ENCODE data around the gene ELOVL5. TPM values are rescaled to one million over a fixed set of nuclear protein-coding genes. Genes with fewer than 3 reads are reported as not detected.
"Not testable (repeated sequence)": the region's sequence is repeated elsewhere in the genome, so short reads cannot be mapped to it uniquely, and the experiment has no call there.

ELOVL5 gene
- total RNA-seq, 1 donor from 2014 or later: 52.8 TPM

DNA sequence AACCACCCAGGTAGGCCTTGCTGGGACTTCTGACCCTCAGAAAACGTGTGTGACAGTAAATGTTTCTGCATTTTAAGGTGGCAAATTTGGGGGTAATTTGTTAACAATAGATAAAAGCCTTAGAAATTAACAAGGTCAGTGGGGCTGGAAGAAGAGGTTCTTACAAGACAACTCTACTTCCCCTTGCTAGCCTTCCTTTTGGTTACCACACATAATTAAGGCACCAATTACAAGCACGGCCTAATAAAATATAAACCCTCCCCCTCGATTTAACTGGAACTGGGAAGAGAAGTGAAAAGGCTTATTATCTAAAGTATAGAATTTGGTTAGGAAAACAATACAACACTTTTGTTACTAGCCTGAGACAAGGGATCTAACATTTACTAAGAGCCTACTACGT is 38.8 kb downstream of the ELOVL5 start:
- no peaks in the 10 kb centered on the region for H3K9me3 ChIP-seq (ENCODE audit: insufficient read depth, low read depth, low read length)
- TF ChIP-seq, protein P1, sequence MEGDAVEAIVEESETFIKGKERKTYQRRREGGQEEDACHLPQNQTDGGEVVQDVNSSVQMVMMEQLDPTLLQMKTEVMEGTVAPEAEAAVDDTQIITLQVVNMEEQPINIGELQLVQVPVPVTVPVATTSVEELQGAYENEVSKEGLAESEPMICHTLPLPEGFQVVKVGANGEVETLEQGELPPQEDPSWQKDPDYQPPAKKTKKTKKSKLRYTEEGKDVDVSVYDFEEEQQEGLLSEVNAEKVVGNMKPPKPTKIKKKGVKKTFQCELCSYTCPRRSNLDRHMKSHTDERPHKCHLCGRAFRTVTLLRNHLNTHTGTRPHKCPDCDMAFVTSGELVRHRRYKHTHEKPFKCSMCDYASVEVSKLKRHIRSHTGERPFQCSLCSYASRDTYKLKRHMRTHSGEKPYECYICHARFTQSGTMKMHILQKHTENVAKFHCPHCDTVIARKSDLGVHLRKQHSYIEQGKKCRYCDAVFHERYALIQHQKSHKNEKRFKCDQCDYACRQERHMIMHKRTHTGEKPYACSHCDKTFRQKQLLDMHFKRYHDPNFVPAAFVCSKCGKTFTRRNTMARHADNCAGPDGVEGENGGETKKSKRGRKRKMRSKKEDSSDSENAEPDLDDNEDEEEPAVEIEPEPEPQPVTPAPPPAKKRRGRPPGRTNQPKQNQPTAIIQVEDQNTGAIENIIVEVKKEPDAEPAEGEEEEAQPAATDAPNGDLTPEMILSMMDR (IDR thresholded peaks at IDR 0.05; ENCODE audit: insufficient read depth, low read depth, low read length): no peak
- TF ChIP-seq EZH2 (IDR thresholded peaks at IDR 0.05; ENCODE audit: insufficient read depth, low read length): no peak
- DNase-seq (ENCODE audit: low read depth) (no peak), FAIRE-seq (no peak)
- no peaks in the 10 kb centered on the region for H3K36me3 ChIP-seq (ENCODE audit: insufficient read depth, low read length)
- peaks cover 70% of the 10 kb centered on the region for H4K20me1 ChIP-seq (ENCODE audit: insufficient read depth, low read length)
- H3K27me3 ChIP-seq (ENCODE audit: insufficient read depth, low read length): no peaks in the 10 kb centered on the region
- H3K4me1 Mint-ChIP-seq (ENCODE audit: low read depth, unreplicated experiment): peaks cover 18% of the 10 kb centered on the region
- H3K79me2 ChIP-seq (ENCODE audit: insufficient read depth, low read length): peaks cover 86% of the 10 kb centered on the region
- no peak overlapping the region for H3K4me3 ChIP-seq (ENCODE audit: insufficient read depth, low read depth, low read length)
- H3K9ac ChIP-seq (ENCODE audit: low read length): no peak overlapping the region
- H3K27me3 Mint-ChIP-seq (ENCODE audit: low read depth, unreplicated experiment): no peaks in the 10 kb centered on the region
- H3K4me1 ChIP-seq (ENCODE audit: insufficient read depth, low read length): peaks cover 10% of the 10 kb centered on the region
- H3K4me2 ChIP-seq (ENCODE audit: low read length): no peak overlapping the region
- H3K36me3 Mint-ChIP-seq (ENCODE audit: low read depth, unreplicated experiment): peaks cover 2% of the 10 kb centered on the region
- no peak overlapping the region for H2AFZ ChIP-seq (ENCODE audit: low read depth, low read length)
- no peak overlapping the region for H3K27ac Mint-ChIP-seq (ENCODE audit: unreplicated experiment)
- no peak overlapping the region for H3K4me3 Mint-ChIP-seq (ENCODE audit: unreplicated experiment)
- no peak overlapping the region for H3K27ac ChIP-seq (ENCODE audit: low read depth, low read length)
- H3K9me3 Mint-ChIP-seq (ENCODE audit: unreplicated experiment): no peaks in the 10 kb centered on the region

DNA sequence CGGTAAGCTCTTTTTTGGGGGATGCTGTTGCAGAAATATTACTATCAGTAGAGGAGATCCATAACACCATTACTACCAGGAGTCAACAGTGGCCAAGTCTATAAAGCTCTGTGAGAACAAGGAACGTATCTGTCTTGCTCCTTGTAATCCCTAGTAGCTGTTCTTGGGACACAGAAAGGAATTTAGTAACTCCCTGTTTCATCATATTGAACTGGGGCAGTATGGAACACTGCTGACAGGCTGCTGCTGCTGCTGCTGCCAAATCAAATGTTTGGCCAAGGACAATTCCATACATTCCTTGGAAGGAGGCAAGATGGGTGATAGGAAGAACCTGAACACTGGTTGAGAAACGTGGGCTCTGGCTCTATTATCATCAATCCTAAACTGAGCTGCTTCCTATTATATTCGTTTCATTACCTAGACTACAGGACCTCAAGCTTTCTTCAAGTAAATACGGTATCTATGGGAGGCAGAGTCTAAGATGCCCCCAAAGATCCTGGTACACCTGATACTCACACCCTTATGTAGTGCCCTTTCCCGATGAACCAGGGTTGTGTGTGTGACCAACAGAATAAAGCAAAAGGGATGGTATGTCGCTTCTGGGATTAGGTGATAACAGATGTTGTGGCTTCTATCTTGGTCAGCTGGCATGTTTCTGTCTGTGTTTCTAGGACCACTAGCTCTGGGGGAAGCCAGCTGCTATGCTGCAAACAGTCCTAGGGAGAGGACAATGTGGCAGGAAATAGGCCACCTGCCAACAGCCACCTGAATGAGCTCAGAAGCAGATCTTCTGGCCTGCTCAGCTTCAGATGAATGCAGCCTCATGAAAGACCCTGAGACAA is 39.5 kb downstream of the ELOVL5 start:
- no peak overlapping the region for H3K4me3 ChIP-seq (ENCODE audit: insufficient read depth, low read depth, low read length)
- peaks cover 10% of the 10 kb centered on the region for H3K4me1 ChIP-seq (ENCODE audit: insufficient read depth, low read length)
- Mint-ChIP-seq H3K4me1 (ENCODE audit: low read depth, unreplicated experiment) (peaks cover 18% of the 10 kb centered on the region), H3K36me3 (ENCODE audit: low read depth, unreplicated experiment) (peaks cover 4% of the 10 kb centered on the region), H3K27me3 (ENCODE audit: low read depth, unreplicated experiment) (no peaks in the 10 kb centered on the region), H3K4me3 (ENCODE audit: unreplicated experiment) (no peak overlapping the region), H3K27ac (ENCODE audit: unreplicated experiment) (no peak overlapping the region), H3K9me3 (ENCODE audit: unreplicated experiment) (no peaks in the 10 kb centered on the region)
- no peaks in the 10 kb centered on the region for H3K27me3 ChIP-seq (ENCODE audit: insufficient read depth, low read length)
- TF ChIP-seq EZH2 (IDR thresholded peaks at IDR 0.05; ENCODE audit: insufficient read depth, low read length): no peak
- DNase-seq (ENCODE audit: low read depth) (peak; percentile 58), FAIRE-seq (no peak)
- peaks cover 65% of the 10 kb centered on the region for H4K20me1 ChIP-seq (ENCODE audit: insufficient read depth, low read length)
- H2AFZ ChIP-seq (ENCODE audit: low read depth, low read length): no peak overlapping the region
- no peaks in the 10 kb centered on the region for H3K36me3 ChIP-seq (ENCODE audit: insufficient read depth, low read length)
- no peak overlapping the region for H3K27ac ChIP-seq (ENCODE audit: low read depth, low read length)
- H3K4me2 ChIP-seq (ENCODE audit: low read length): no peak overlapping the region
- peaks cover 80% of the 10 kb centered on the region for H3K79me2 ChIP-seq (ENCODE audit: insufficient read depth, low read length)
- no peak overlapping the region for H3K9ac ChIP-seq (ENCODE audit: low read length)
- H3K9me3 ChIP-seq (ENCODE audit: insufficient read depth, low read depth, low read length): no peaks in the 10 kb centered on the region

DNA sequence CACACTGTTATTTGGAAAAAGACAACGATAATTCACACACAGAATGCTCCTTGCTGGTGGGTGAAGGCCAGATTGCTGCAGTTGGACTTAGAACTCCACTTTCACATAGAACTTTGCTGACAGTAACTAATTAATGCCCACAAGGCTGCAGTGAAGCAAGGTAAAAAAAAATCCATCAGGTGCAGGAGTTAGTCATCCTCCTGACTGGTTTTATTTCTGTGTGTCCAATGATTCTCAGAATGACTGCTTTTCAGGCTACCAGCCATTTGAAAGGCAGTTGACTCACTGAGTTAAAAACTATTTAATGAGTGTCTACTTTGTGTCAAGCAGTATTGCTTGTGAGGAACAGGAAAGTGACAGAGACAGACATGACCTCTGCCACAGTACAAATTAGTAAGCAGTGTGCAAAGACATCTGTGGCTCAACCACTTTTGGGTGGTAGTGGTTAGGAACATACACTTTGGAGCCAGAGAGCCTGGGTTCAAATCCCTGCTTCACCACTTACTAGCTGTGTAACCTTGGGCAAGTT is 41.9 kb downstream of the ELOVL5 start:
- no peak overlapping the region for H3K27ac Mint-ChIP-seq (ENCODE audit: unreplicated experiment)
- Histone ChIP-seq H3K36me3 (ENCODE audit: insufficient read depth, low read length) (no peaks in the 10 kb centered on the region), H3K79me2 (ENCODE audit: insufficient read depth, low read length) (peaks cover 74% of the 10 kb centered on the region), H3K4me2 (ENCODE audit: low read length) (no peak overlapping the region), H3K9me3 (ENCODE audit: insufficient read depth, low read depth, low read length) (no peaks in the 10 kb centered on the region), H4K20me1 (ENCODE audit: insufficient read depth, low read length) (peaks cover 44% of the 10 kb centered on the region), H3K4me1 (ENCODE audit: insufficient read depth, low read length) (peaks cover 24% of the 10 kb centered on the region), H3K27me3 (ENCODE audit: insufficient read depth, low read length) (no peaks in the 10 kb centered on the region), H3K27ac (ENCODE audit: low read depth, low read length) (no peak overlapping the region), H3K4me3 (ENCODE audit: insufficient read depth, low read depth, low read length) (no peak overlapping the region), H3K9ac (ENCODE audit: low read length) (no peak overlapping the region), H2AFZ (ENCODE audit: low read depth, low read length) (no peak overlapping the region)
- H3K27me3 Mint-ChIP-seq (ENCODE audit: low read depth, unreplicated experiment): no peaks in the 10 kb centered on the region
- peaks cover 2% of the 10 kb centered on the region for H3K36me3 Mint-ChIP-seq (ENCODE audit: low read depth, unreplicated experiment)
- TF ChIP-seq, protein P1 (IDR thresholded peaks at IDR 0.05; ENCODE audit: insufficient read depth, low read depth, low read length): no peak
- no peak for TF ChIP-seq EZH2 (IDR thresholded peaks at IDR 0.05; ENCODE audit: insufficient read depth, low read length)
- FAIRE-seq: no peak
- peak; percentile 75 for DNase-seq (ENCODE audit: low read depth)
- H3K4me3 Mint-ChIP-seq (ENCODE audit: unreplicated experiment): no peak overlapping the region
- H3K9me3 Mint-ChIP-seq (ENCODE audit: unreplicated experiment): no peaks in the 10 kb centered on the region
- peaks cover 31% of the 10 kb centered on the region for H3K4me1 Mint-ChIP-seq (ENCODE audit: low read depth, unreplicated experiment)

DNA sequence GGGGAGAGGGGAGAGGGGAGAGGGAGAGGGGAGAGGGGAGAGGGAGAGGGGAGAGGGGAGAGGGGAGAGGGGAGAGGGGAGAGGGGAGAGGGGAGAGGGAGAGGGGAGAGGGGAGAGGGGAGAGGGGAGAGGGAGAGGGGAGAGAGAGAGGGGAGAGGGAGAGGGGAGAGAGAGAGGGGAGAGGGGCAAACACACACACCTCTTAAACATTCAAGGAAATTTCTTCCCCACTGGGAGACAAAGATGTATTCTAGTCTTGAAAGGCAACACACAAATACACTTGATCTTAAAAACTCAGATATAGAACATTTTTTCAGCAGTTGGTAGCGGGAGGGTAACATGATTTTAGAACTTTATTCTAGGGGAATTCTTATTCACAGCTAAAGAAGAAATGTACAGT is 42.5 kb downstream of the ELOVL5 start:
- not testable (repeated sequence) for H3K27ac ChIP-seq (ENCODE audit: low read depth, low read length); FAIRE-seq; H3K4me3 Mint-ChIP-seq (ENCODE audit: unreplicated experiment); H3K4me3 ChIP-seq (ENCODE audit: insufficient read depth, low read depth, low read length); H3K27ac Mint-ChIP-seq (ENCODE audit: unreplicated experiment); H3K27me3 Mint-ChIP-seq (ENCODE audit: low read depth, unreplicated experiment); H3K36me3 Mint-ChIP-seq (ENCODE audit: low read depth, unreplicated experiment); H3K9ac ChIP-seq (ENCODE audit: low read length); DNase-seq (ENCODE audit: low read depth); H2AFZ ChIP-seq (ENCODE audit: low read depth, low read length); H3K9me3 Mint-ChIP-seq (ENCODE audit: unreplicated experiment); H3K4me2 ChIP-seq (ENCODE audit: low read length); H3K36me3 ChIP-seq (ENCODE audit: insufficient read depth, low read length); H3K27me3 ChIP-seq (ENCODE audit: insufficient read depth, low read length); H3K9me3 ChIP-seq (ENCODE audit: insufficient read depth, low read depth, low read length)
- H3K79me2 ChIP-seq (ENCODE audit: insufficient read depth, low read length): peaks cover 74% of the 10 kb centered on the region
- H3K4me1 ChIP-seq (ENCODE audit: insufficient read depth, low read length): peaks cover 30% of the 10 kb centered on the region
- peaks cover 44% of the 10 kb centered on the region for H4K20me1 ChIP-seq (ENCODE audit: insufficient read depth, low read length)
- H3K4me1 Mint-ChIP-seq (ENCODE audit: low read depth, unreplicated experiment): peaks cover 37% of the 10 kb centered on the region

Measured in astrocyte (in vitro differentiated cells and primary cell).